Measurements from ENCODE around the gene APOE. TPM values are rescaled to one million over a fixed set of nuclear protein-coding genes. Genes with fewer than 3 reads are reported as not detected.
"Not testable (repeated sequence)": the region's sequence is repeated elsewhere in the genome, so short reads cannot be mapped to it uniquely, and the experiment has no call there.

Gene APOE
- total RNA-seq, 1 donor from 2014 or later = 13.1 TPM

GRCh38 chr19:44879309-44880065 is 26.1 kb upstream of the APOE start:
- H3K4me1 Mint-ChIP-seq = no peaks in the 10 kb centered on the region
- no peaks in the 10 kb centered on the region for H3K9me3 Mint-ChIP-seq
- no peak for TF ChIP-seq CTCF (conservative IDR thresholded peaks at IDR 0.05)
- no peak overlapping the region for H3K4me3 Mint-ChIP-seq
- H3K27me3 Mint-ChIP-seq (ENCODE audit: low read depth) = no peaks in the 10 kb centered on the region
- peaks cover 5% of the 10 kb centered on the region for H3K36me3 Mint-ChIP-seq (ENCODE audit: low read depth)
- DNase-seq (ENCODE audit: low read depth, low spot score) = no peak
- no peak overlapping the region for H3K27ac Mint-ChIP-seq (ENCODE audit: unreplicated experiment)

- peaks cover 3% of the 10 kb centered on the region for H3K36me3 Mint-ChIP-seq (ENCODE audit: low read depth)
- TF ChIP-seq CTCF (conservative IDR thresholded peaks at IDR 0.05) = no peak
- no peaks in the 10 kb centered on the region for H3K27me3 Mint-ChIP-seq (ENCODE audit: low read depth)
- no peak overlapping the region for H3K4me3 Mint-ChIP-seq
- H3K27ac Mint-ChIP-seq (ENCODE audit: unreplicated experiment) = no peak overlapping the region
- H3K4me1 Mint-ChIP-seq = no peaks in the 10 kb centered on the region
- no peaks in the 10 kb centered on the region for H3K9me3 Mint-ChIP-seq
- no peak for DNase-seq (ENCODE audit: low read depth, low spot score)
Measured at GRCh38 chr19:44882063-44882462, 23.5 kb upstream of the APOE start.

- not testable (repeated sequence) for H3K36me3 Mint-ChIP-seq (ENCODE audit: low read depth); H3K4me3 Mint-ChIP-seq; H3K27me3 Mint-ChIP-seq (ENCODE audit: low read depth); H3K27ac Mint-ChIP-seq (ENCODE audit: unreplicated experiment); H3K4me1 Mint-ChIP-seq; DNase-seq (ENCODE audit: low read depth, low spot score); H3K9me3 Mint-ChIP-seq
Measured at GRCh38 chr19:44882619-44883397, 22.8 kb upstream of the APOE start.

- peaks cover 10% of the 10 kb centered on the region for H3K36me3 Mint-ChIP-seq (ENCODE audit: low read depth)
- TF ChIP-seq CTCF (conservative IDR thresholded peaks at IDR 0.05) = no peak
- H3K4me3 Mint-ChIP-seq = no peak overlapping the region
- H3K27me3 Mint-ChIP-seq (ENCODE audit: low read depth) = no peaks in the 10 kb centered on the region
- peaks cover under 1% of the 10 kb centered on the region for H3K4me1 Mint-ChIP-seq
- no peak overlapping the region for H3K27ac Mint-ChIP-seq (ENCODE audit: unreplicated experiment)
- DNase-seq (ENCODE audit: low read depth, low spot score) = no peak
- no peaks in the 10 kb centered on the region for H3K9me3 Mint-ChIP-seq
Measured at GRCh38 chr19:44883922-44884321, 21.7 kb upstream of the APOE start.

- Mint-ChIP-seq H3K36me3 (ENCODE audit: low read depth) (peaks cover 13% of the 10 kb centered on the region), H3K27ac (ENCODE audit: unreplicated experiment) (no peak overlapping the region), H3K9me3 (no peaks in the 10 kb centered on the region), H3K4me1 (peaks cover 4% of the 10 kb centered on the region), H3K4me3 (no peak overlapping the region), H3K27me3 (ENCODE audit: low read depth) (no peaks in the 10 kb centered on the region)
- DNase-seq (ENCODE audit: low read depth, low spot score) = no peak
- TF ChIP-seq CTCF (conservative IDR thresholded peaks at IDR 0.05) = no peak
Measured at GRCh38 chr19:44884566-44884965, 21.0 kb upstream of the APOE start.

- Mint-ChIP-seq H3K27ac (ENCODE audit: unreplicated experiment) (no peak overlapping the region), H3K9me3 (peaks cover 3% of the 10 kb centered on the region), H3K4me1 (peaks cover 15% of the 10 kb centered on the region), H3K27me3 (ENCODE audit: low read depth) (peaks cover 2% of the 10 kb centered on the region), H3K4me3 (no peak overlapping the region), H3K36me3 (ENCODE audit: low read depth) (peaks cover 15% of the 10 kb centered on the region)
- TF ChIP-seq CTCF (conservative IDR thresholded peaks at IDR 0.05) = no peak
- no peak for DNase-seq (ENCODE audit: low read depth, low spot score)
Measured at GRCh38 chr19:44886141-44886540, 19.5 kb upstream of the APOE start.
